ENCODE measurements around the gene CABP5.
A peak's percentile ranks its signal among the peaks of the same experiment; 100 is the strongest.

Gene CABP5

GRCh38 chr19:48030073-48030472 lies 13.8 kb downstream of the CABP5 start:
- no peak for DNase-seq (ENCODE audit: low spot score)

GRCh38 chr19:48029431-48029830 lies 14.4 kb downstream of the CABP5 start:
- no peak for DNase-seq (ENCODE audit: low spot score)

GRCh38 chr19:48025480-48025879 lies 18.4 kb downstream of the CABP5 start:
- no peak for DNase-seq (ENCODE audit: low spot score)

GRCh38 chr19:48023518-48023917 lies 20.4 kb downstream of the CABP5 start:
- DNase-seq (ENCODE audit: low spot score): no peak

- DNase-seq (ENCODE audit: low spot score): no peak
These were observed 20.9 kb downstream of the CABP5 start for GRCh38 chr19:48023011-48023410.

GRCh38 chr19:48020686-48021085 lies 23.2 kb downstream of the CABP5 start:
- DNase-seq (ENCODE audit: low spot score): no peak

GRCh38 chr19:48010932-48011758 lies 32.7 kb downstream of the CABP5 start:
- DNase-seq (ENCODE audit: low spot score): no peak

- DNase-seq (ENCODE audit: low spot score): no peak
These were observed 37.1 kb downstream of the CABP5 start for GRCh38 chr19:48006762-48007161.

GRCh38 chr19:48004236-48004635 lies 39.6 kb downstream of the CABP5 start:
- DNase-seq (ENCODE audit: low spot score): no peak

- DNase-seq (ENCODE audit: low spot score): no peak
These were observed 43.0 kb downstream of the CABP5 start for GRCh38 chr19:48000846-48001245.

- DNase-seq (ENCODE audit: low spot score): no peak
These were observed 45.1 kb downstream of the CABP5 start for GRCh38 chr19:47998800-47999199.

GRCh38 chr19:47996230-47996727 lies 47.6 kb downstream of the CABP5 start:
- no peak for DNase-seq (ENCODE audit: low spot score)

GRCh38 chr19:47994209-47994802 lies 49.6 kb downstream of the CABP5 start, which contains the start of gene ELSPBP1:
Gene ELSPBP1 (plus strand): TSS chr19:47994632. CDS start chr19:48008668, 14,036 bp downstream.
- DNase-seq (ENCODE audit: low spot score): peak; percentile 32

GRCh38 chr19:47992070-47992469 lies 51.8 kb downstream of the CABP5 start, which contains the start of gene BSPH1:
Gene BSPH1 (minus strand): TSS chr19:47992170. CDS start chr19:47992081, 89 bp downstream.
- DNase-seq (ENCODE audit: low spot score): no peak

- DNase-seq (ENCODE audit: low spot score): no peak
These were observed 52.6 kb downstream of the CABP5 start for GRCh38 chr19:47991191-47991808.

All from COLO829 (cell line).